ENCODE data around the gene RGS9BP.
"Not testable (repeated sequence)": the region's sequence is repeated elsewhere in the genome, so short reads cannot be mapped to it uniquely, and the experiment has no call there.

The RGS9BP gene

GRCh38 chr19:32676895-32677359 is 1.3 kb downstream of the RGS9BP start:
- H3K36me3 Mint-ChIP-seq (ENCODE audit: low read depth) = no peaks in the 10 kb centered on the region
- DNase-seq = no peak
- H3K9me3 Mint-ChIP-seq = no peaks in the 10 kb centered on the region
- no peak overlapping the region for H3K27ac Mint-ChIP-seq
- H3K4me1 Mint-ChIP-seq = peaks cover 19% of the 10 kb centered on the region
- no peak overlapping the region for H3K4me3 Mint-ChIP-seq
- no peak for ATAC-seq
- peaks cover 15% of the 10 kb centered on the region for H3K27me3 Mint-ChIP-seq

GRCh38 chr19:32677657-32678056 is 2.0 kb downstream of the RGS9BP start:
- Mint-ChIP-seq H3K4me1 (peaks cover 16% of the 10 kb centered on the region), H3K36me3 (ENCODE audit: low read depth) (no peaks in the 10 kb centered on the region), H3K27ac (no peak overlapping the region), H3K9me3 (no peaks in the 10 kb centered on the region), H3K27me3 (peaks cover 20% of the 10 kb centered on the region), H3K4me3 (no peak overlapping the region)
- ATAC-seq (no peak), DNase-seq (no peak)

- no peak overlapping the region for H3K27ac Mint-ChIP-seq
- H3K4me3 Mint-ChIP-seq = no peak overlapping the region
- H3K9me3 Mint-ChIP-seq = no peaks in the 10 kb centered on the region
- H3K36me3 Mint-ChIP-seq (ENCODE audit: low read depth) = no peaks in the 10 kb centered on the region
- peaks cover 4% of the 10 kb centered on the region for H3K4me1 Mint-ChIP-seq
- peaks cover 18% of the 10 kb centered on the region for H3K27me3 Mint-ChIP-seq
- ATAC-seq (no peak), DNase-seq (no peak)
Measured at GRCh38 chr19:32680986-32681385, 5.3 kb downstream of the RGS9BP start.

DNA sequence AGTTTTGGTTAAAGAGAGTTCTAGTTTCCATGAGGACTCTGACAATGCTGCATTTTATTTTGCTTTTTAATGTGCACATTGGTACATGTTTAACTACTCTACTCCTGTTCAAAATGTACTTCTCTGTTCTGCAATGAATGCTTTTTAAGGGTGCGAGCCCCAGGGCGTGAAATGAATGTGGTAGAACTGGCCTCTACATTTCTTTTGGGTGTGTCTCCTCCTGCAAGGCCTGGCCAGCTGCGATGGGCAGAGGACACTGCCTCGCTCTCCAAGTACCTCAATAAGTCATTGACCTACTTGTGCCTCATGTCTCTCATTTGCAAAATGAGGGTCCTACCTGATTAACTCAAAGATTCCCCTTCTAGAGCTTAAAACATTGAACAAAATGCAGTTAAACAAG is 6.7 kb downstream of the RGS9BP start:
- no peak for DNase-seq
- peaks cover 2% of the 10 kb centered on the region for H3K4me1 Mint-ChIP-seq
- no peak for ATAC-seq
- H3K9me3 Mint-ChIP-seq = no peaks in the 10 kb centered on the region
- no peaks in the 10 kb centered on the region for H3K36me3 Mint-ChIP-seq (ENCODE audit: low read depth)
- H3K4me3 Mint-ChIP-seq = no peak overlapping the region
- no peak overlapping the region for H3K27ac Mint-ChIP-seq
- H3K27me3 Mint-ChIP-seq = peaks cover 13% of the 10 kb centered on the region

- Mint-ChIP-seq H3K27ac (no peak overlapping the region), H3K4me1 (peaks cover 21% of the 10 kb centered on the region), H3K4me3 (no peak overlapping the region), H3K27me3 (peaks cover 4% of the 10 kb centered on the region), H3K36me3 (ENCODE audit: low read depth) (peaks cover 8% of the 10 kb centered on the region), H3K9me3 (no peaks in the 10 kb centered on the region)
- DNase-seq (no peak), ATAC-seq (no peak)
Measured at GRCh38 chr19:32686847-32687475, 11.3 kb downstream of the RGS9BP start.

DNA sequence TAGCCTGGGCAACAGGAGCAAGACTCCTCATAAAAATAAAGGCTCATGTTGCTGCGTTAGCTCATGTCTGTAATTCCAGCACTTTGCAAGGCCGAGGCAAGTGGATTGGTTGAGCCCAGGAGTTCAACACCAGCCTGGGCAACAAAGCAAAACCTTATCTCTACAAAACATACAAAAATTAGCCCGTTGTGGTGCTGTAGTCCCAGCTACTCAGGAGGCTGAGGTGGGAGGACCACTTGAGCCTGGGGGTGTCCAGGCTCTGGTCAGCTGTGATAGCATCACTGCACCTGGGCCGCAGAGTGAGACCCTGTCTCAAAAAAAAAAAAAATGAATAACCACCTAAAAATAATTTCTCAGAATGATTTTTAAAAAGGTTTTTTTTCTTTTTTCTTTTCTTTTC is 12.0 kb downstream of the RGS9BP start:
- H3K4me1 Mint-ChIP-seq = peaks cover 23% of the 10 kb centered on the region
- ATAC-seq = no peak
- H3K36me3 Mint-ChIP-seq (ENCODE audit: low read depth) = peaks cover 9% of the 10 kb centered on the region
- H3K27ac Mint-ChIP-seq = no peak overlapping the region
- H3K9me3 Mint-ChIP-seq = no peaks in the 10 kb centered on the region
- DNase-seq = no peak
- no peaks in the 10 kb centered on the region for H3K27me3 Mint-ChIP-seq
- H3K4me3 Mint-ChIP-seq = no peak overlapping the region

GRCh38 chr19:32688311-32688710 is 12.7 kb downstream of the RGS9BP start:
- no peaks in the 10 kb centered on the region for H3K27me3 Mint-ChIP-seq
- H3K36me3 Mint-ChIP-seq (ENCODE audit: low read depth) = peaks cover 15% of the 10 kb centered on the region
- H3K27ac Mint-ChIP-seq = no peak overlapping the region
- DNase-seq (no peak), ATAC-seq (no peak)
- H3K4me3 Mint-ChIP-seq = no peak overlapping the region
- H3K9me3 Mint-ChIP-seq = peaks cover 3% of the 10 kb centered on the region
- peaks cover 29% of the 10 kb centered on the region for H3K4me1 Mint-ChIP-seq

DNA sequence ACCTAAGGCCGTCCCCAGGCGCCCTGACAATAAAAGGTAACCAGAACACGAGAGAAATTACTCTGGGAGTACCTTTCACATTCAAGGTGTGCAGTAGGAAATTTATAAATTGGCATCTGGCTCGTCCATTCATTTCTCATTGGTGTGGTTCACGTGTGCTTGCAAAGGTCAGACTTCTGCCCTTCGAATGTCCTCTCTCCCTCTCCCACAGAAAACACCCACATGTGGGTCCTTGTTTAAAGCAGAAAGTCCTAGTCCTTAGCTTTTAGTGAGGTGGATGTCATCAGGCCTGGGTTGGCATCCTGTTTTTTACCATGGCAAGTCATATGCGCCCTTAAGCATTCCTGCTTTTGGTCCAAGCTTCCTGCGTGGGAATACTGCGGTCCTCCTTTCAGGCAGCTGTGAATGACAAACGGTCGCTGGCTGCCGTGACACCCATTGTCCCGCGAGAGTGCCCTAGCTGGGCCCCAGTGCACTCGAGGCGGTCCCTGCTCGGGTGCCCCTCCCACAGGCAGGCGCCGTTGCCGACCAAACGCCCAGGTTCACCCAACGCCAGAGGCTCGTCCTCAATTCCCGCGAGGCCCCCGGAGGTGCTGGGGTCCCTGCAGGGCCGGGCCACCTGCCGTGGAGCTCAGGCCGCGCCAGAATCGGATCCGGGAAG is 15.8 kb downstream of the RGS9BP start, which contains the start of gene NUDT19:
TSS of gene NUDT19 (plus strand) at position 531 of the 661 bp plus-strand sequence. CDS start 140 bp downstream, outside the sequence.
- Mint-ChIP-seq H3K4me3 (peak within 1 kb of the TSS; percentile 93), H3K27me3 (no peaks in the 10 kb centered on the region), H3K36me3 (ENCODE audit: low read depth) (peaks cover 39% of the 10 kb centered on the region), H3K4me1 (peaks cover 57% of the 10 kb centered on the region), H3K9me3 (peaks cover 4% of the 10 kb centered on the region), H3K27ac (peak within 1 kb of the TSS; percentile 98)
- ATAC-seq = peak; percentile 80
- DNase-seq = peak; percentile 84

GRCh38 chr19:32691952-32692726 is 16.5 kb downstream of the RGS9BP start:
- Mint-ChIP-seq H3K4me3 (peak overlapping the region; percentile 93), H3K27ac (peak overlapping the region; percentile 98), H3K27me3 (no peaks in the 10 kb centered on the region), H3K9me3 (peaks cover 4% of the 10 kb centered on the region), H3K4me1 (peaks cover 64% of the 10 kb centered on the region), H3K36me3 (ENCODE audit: low read depth) (peaks cover 44% of the 10 kb centered on the region)
- ATAC-seq (peak; percentile 42), DNase-seq (peak; percentile 64)

DNA sequence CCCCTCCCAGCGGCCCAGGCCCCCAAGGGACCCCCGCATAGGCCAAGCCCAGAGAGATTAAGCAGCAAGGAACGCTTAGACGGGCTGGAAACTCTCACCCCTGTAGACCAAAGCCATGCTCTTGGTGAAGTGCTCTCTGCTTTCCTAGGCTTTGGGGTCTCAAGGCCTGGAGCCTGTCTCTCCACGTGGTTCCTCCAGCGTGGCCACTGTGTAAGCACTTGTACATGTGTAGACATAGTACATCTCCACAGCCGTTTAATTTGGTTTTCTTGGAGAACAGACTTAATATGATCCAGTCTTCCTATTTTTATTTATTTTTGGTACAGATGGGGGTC is 17.0 kb downstream of the RGS9BP start:
- ATAC-seq = peak; percentile 3
- Mint-ChIP-seq H3K4me1 (peaks cover 68% of the 10 kb centered on the region), H3K27me3 (no peaks in the 10 kb centered on the region), H3K36me3 (ENCODE audit: low read depth) (peaks cover 49% of the 10 kb centered on the region), H3K4me3 (peak overlapping the region; percentile 93), H3K27ac (peak overlapping the region; percentile 98), H3K9me3 (peaks cover 4% of the 10 kb centered on the region)
- DNase-seq = no peak

DNA sequence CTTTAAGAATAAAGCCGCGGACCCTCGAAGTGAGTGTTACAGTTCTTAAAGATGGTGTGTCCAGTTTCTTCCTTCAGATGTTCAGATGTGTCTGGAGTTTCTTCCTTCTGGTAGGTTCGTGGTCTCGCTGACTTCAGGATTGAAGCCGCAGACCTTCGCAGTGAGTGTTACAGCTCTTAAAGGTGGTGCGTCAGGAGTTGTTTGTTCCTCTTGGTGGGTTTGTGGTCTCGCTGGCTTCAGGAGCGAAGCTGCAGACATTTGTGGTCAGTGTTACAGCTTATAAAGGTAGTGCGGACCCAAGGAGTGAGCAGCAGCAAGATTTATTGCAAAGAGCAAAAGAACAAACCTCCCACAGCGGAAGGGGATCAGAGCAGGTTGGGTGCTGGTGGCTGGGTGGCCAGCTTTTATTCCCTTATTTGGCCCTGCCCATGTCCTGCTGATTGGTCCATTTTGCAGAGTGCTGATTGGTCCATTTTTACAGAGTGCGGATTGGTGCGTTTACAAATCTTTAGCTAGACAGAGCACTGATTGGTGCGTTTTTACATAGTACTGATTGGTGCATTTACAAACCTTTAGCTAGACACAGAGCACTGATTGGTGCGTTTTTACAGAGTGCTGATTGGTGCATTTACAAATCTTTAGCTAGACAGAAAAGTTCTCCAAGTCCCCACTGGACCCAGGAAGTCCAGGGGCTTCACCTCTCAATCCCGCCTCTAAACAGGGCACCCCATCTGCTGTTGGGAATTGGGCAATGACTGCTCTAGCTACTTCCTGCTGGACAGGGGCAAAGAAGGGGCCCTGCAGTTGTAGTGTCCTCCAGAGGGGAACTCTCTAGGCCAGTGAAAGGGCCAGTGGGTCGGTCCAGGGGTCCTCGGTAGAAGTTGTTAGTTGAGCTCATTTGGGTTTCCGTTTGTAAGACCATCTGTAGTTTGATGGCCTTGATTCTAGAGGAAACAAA is 17.8 kb downstream of the RGS9BP start:
- Mint-ChIP-seq H3K4me1 (peaks cover 68% of the 10 kb centered on the region), H3K27ac (peak overlapping the region; percentile 98), H3K36me3 (ENCODE audit: low read depth) (peaks cover 57% of the 10 kb centered on the region), H3K4me3 (peak overlapping the region; percentile 93)
- not testable (repeated sequence) for H3K27me3 Mint-ChIP-seq, H3K9me3 Mint-ChIP-seq
- ATAC-seq (peak; percentile 27), DNase-seq (peak; percentile 62)

- peaks cover 65% of the 10 kb centered on the region for H3K36me3 Mint-ChIP-seq (ENCODE audit: low read depth)
- peak overlapping the region; percentile 98 for H3K27ac Mint-ChIP-seq
- H3K27me3 Mint-ChIP-seq, DNase-seq, ATAC-seq, H3K9me3 Mint-ChIP-seq: not testable (repeated sequence)
- peaks cover 68% of the 10 kb centered on the region for H3K4me1 Mint-ChIP-seq
- peak overlapping the region; percentile 93 for H3K4me3 Mint-ChIP-seq
Measured at GRCh38 chr19:32694316-32694715, 18.7 kb downstream of the RGS9BP start.

DNA sequence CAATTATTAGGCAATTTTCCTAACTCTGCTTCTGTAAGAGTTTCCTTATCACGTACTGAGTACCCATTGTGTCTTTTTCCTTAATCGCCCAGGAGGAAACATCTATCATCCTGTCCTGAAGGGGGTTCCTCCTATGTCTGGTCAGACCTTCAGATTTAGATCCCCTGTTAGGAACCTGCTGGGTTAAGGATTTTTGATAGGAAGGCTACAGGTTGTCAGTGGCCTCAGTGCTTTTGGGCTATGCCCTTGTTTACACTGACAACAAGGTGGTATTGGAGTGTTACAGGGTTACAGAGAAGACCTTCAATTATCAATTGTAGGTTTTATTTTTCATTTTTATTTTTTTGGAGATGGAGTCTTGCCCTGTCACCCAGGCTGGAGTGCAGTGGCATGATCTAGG is 19.2 kb downstream of the RGS9BP start:
- not testable (repeated sequence) for DNase-seq, H3K27ac Mint-ChIP-seq, ATAC-seq, H3K9me3 Mint-ChIP-seq, H3K27me3 Mint-ChIP-seq
- peaks cover 63% of the 10 kb centered on the region for H3K4me1 Mint-ChIP-seq
- peaks cover 69% of the 10 kb centered on the region for H3K36me3 Mint-ChIP-seq (ENCODE audit: low read depth)
- H3K4me3 Mint-ChIP-seq = peak overlapping the region; percentile 33

DNA sequence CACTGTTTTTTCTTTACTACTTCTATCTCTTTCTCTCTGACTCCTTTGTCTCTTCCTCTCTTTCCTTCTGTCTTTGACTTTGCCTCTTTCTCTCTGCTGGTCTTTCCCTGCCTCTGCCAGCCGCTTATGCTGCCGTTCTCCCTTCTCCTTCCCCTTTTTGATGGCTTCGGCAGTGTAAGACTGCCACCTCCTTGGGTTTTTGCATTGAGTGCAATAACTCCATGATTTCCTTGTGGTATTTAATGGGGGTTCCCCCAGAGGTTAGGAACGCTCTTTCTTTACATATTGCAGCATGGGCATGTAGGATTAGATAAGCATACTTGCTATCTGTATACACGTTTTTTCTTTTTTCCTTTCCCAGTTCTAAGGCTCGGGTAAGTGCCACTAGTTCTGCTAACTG is 19.9 kb downstream of the RGS9BP start:
- DNase-seq, ATAC-seq, H3K27me3 Mint-ChIP-seq, H3K9me3 Mint-ChIP-seq: not testable (repeated sequence)
- Mint-ChIP-seq H3K4me1 (peaks cover 61% of the 10 kb centered on the region), H3K36me3 (ENCODE audit: low read depth) (peaks cover 76% of the 10 kb centered on the region), H3K27ac (peak overlapping the region; percentile 8), H3K4me3 (peak overlapping the region; percentile 35)

All from activated naive CD8-positive, alpha-beta T cell treated with anti-CD3 and anti-CD28 coated beads, Interleukin-2, amount 50 U/mL, for 24 hours (primary cell).